HG03097 (cell line): ENCODE data around the gene PLAC8L1.
A peak's percentile ranks its signal among the peaks of the same experiment; 100 is the strongest.

Source experiments
- ATAC-seq: cut with Tn5 transposase; IDR thresholded peaks from one replicate; pipeline ENCODE4 v1.9.1; 2021; ENCODE audit not compliant: unreplicated experiment, low FRiP score

Gene PLAC8L1

DNA sequence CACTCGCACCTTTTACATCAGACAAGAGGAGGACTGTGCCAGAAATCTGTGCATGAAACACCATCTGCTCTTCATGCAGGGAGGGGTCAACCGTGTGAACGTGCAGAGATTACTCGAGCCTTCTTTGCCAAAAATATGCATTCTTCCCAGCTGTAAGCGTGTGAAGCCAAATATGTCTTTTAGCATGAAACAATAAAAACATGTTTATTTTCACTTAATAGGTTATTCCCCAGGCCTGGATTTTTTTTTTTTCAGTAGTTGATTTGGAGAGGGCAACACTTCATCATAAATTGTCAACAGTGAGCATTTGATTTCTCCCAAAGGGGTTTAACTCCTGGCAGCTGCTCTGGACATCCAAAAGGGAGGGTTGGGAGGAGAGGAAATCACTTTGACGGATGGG lies 23.8 kb downstream of the PLAC8L1 start:
- ATAC-seq = no peak

DNA sequence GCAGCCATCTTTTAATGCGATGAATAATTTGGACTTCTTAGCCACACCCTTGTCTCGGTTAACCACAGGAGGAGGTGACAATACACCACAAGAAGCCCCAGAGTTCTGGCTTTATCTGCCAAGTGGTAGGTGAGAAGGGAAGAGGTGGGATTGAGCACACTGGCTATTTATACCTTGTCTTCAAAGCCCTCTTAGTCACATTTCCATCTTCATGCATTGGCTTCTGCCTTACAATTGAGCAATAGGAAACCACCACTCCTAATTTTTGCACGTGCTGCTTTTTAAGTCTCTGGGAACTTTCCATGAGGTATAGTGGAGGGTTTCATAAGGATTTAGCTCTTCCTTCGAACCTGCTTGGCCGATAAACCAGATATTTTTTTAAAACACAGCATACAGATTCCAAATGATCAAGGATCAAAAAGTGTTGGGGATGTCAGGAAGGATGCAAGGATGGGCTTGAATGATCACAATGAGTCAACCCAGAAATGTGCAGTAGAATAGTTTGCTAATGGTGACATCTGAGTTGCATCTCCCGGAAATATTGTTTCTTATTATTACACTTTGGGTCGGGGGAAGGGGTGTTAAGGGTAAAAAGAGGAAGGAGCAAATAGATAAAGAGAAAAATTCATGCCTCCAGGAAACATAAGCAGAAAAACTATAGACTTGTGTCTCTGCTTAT lies 25.5 kb downstream of the PLAC8L1 start:
- no peak for ATAC-seq

DNA sequence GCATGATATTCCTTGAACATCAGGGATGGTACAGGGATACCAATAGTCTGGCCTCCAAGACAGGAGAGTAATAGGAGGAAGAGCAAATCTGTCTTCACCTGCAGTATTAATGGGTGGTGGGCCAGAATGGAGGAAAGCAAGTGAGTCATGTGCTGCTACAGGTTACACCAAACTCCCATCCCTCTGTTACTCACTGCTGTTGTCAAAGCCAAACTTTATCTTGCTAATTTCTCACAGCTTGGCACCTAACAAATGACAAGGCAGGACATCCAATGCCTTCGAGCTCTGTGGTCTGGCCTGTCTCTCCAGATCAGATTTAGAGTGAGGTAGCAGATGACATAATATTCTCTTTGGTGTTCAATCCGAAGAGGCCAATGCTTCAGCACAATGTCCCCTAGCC lies 26.8 kb downstream of the PLAC8L1 start:
- no peak for ATAC-seq

DNA sequence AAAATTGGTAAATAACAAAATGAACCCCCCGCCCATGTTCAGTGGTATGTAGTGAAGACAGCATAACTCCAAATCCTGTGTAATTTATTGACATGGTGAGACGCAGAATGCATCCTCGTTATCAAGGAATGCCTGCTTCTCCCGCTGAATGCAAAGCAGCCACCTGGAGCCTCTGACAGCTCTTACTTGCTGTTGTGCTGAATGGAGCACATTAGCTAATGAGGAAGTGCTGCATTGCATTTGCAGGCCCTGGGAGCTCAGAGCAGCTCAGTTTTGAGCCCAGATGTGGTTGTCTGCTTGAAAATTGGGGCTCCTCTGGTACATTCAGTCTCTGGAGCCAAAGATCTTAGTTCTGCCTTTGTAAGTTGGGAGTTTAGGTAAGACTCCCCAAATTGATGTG lies 28.9 kb downstream of the PLAC8L1 start:
- ATAC-seq = no peak

DNA sequence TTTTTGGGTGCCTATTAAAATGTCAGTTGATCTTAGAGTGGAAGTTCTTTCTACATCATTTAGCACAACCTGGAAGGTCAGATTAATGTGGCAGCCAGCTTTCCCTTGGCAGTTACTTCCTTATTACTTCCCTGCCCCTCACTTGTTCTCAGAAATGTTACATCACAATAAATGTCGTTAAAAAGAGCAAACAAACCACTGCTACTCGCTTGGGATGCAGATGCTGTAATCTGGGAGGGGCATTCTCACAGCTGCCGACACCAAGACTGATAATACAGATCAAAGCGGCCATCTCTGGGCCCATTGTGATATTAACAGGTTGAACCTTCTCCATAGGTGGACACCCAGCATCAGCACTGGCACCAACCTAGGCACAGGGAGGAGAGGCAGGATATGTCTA lies 29.3 kb downstream of the PLAC8L1 start:
- no peak for ATAC-seq

DNA sequence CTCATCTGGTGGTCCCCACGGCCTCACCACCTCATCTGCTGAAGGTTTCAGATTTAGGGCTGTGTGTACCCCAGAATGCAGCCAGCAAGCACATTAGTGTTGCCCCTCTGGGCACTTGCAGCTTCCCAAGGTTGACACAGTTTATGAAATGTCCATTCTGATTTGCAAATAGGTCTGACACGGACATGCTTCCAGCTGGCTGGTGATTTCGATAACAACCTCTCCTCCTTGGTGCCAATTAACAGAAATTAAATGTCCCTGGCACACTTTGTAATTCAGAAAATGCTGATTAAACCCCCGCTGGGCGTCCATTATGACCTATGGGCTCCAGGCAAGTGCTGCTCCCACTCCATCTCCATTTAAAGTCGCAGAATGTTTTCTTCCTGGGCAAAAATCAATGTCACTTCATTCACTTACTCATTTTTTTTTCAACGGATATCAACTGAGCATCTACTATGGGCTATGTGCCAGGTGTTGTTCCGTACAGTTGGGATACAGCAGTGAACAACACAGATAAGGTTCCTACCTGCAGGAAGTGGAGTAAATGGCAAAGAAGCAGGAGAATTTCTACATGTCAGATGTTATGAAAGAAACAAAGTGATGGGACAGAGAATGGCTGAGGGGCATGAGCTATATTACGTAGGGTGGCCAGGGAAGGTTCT lies 32.0 kb downstream of the PLAC8L1 start:
- ATAC-seq = no peak

DNA sequence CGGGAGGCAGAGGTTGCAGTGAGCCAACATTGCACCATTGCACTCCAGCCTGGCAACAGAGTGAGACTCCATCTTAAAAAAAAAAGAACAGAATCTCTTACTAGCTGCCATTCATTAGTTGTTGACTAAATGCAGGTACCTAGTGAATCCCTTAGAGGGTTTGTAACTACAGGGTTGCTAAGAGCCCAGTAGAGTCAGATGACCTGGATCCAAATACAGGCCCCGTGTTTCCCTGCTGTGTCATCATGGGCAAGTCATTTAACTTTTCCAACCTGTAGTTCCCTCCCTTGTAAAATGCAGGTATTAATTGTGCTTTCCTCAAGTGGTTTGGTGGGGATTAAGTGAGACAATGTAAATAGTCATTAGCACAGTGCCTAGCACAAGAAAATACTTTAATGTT lies 32.8 kb downstream of the PLAC8L1 start:
- ATAC-seq = no peak

DNA sequence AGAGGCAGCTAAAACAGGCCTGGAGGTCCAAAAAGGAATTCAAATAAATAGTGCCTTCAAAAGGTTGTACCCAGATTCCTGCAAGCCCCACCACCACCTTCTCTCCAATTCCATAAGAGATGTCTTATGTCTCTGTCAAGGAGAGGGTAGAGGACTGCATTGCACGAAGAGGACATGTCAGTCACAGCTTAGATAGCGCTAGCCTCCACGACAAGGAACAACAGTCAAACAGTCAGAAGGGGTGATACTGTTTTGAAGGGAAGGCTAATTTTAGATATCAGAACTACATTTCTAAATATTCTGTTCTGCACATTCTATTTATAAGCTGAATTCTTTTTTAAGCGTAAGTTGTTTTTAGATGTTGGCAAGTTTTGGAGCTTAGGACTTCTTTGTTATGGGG lies 34.2 kb downstream of the PLAC8L1 start:
- ATAC-seq = no peak

DNA sequence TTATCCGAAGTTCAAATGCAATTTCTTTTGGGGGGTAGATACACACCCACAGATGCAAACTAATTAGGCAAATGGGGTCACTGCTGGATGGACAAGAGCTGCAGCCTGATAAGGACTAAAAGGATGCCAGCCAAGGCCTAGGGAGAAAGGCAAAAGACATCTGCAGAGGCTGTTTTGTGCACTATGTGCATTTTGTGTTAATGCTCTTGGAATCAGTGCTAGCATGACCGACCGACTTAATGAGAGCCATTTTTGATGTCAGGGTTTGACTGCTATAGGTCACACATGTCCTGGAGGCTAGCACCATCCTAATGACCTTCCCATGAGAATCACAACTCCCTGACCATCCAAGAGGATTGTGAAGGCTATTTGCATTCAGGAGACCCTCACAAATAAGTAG lies 34.6 kb downstream of the PLAC8L1 start:
- ATAC-seq = no peak

DNA sequence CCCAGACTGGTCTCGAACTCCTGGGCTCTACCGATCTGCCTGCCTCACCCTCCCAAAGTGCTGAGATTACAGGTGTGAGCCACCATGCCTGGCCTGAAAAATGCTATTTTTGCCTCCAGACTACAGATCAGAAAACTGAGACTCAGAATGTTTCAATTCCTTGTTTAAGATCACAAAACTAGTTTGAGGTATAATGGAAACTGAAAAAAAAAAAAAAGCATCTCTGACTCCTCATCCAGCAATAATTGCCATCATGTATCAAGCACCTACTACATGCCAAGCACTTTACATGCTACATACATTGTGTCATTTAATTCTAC lies 35.6 kb downstream of the PLAC8L1 start:
- ATAC-seq = no peak

DNA sequence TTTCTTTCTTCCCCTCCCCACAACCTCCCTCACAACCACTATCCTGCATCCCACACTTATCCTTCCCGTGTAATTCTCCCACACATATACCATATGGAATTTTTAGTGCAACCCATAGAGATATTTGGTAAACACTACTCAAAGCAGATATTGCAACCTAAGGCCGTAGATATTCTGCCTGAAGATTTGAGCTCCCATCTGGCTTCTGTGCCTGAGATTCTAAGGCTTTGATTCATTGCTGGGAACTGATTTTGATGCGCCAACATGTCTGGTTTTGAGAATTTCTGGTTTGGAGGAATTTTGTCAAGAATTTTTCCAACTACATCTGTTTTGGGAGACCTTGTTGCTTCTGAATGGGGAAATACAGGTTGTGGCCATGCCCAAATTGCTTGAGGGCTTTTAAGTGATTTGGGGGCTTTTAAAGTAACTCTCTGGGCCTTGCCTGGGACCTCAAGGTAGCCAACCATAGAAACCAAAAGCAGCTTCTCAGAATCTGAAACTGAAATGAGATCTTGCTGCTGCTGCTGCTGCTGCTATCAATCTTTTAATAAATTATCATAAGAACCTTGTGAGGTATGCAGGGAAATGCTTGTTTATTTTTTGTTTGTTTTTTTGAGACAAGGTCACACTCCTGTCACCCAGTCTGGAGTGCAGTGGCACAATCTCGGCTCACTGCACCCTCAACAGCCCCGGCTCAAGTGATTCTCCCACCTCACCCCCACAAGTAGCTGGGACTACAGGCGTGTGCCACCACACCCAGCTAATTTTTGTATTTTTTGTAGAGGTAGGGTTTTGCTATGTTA lies 36.2 kb downstream of the PLAC8L1 start:
- peak; percentile 73 for ATAC-seq

DNA sequence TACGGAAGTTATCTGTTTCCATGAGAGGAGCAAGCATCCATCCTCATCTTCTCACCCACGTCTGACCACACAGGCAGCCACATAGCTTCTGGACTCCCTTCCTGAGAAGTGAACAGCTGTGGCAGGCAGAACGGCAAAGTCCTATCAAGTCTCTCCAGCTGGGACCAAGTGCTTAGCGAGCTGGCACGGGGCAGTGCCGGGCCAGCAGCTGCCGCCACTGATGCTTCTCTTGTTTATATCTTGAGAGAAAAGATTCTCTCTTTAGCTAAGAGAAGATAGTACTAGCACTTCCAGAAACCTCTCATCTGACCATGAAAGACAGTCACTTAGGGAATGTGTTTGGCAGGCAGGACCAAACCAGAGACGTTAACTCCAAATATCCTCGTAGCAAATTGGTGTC lies 37.2 kb downstream of the PLAC8L1 start:
- ATAC-seq = no peak

DNA sequence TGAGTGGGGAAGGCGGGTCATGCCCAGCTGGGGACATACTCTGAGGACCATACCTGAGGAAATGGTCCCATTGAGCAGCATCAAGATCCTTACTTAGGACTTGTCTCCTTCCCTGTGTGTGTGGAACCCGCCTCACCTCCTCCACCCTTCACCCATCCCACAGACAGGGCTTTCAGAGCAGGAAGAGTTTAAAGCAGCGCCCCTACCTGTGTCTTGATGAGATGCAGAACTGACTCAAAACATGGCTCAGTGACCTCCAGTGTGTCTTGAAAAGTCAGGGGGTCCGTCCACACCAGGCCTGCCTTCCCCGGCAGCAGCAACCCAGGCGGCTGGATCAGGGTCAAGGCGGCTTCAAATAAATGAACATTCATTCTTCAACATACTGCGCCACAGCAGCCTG lies 38.4 kb downstream of the PLAC8L1 start:
- no peak for ATAC-seq

DNA sequence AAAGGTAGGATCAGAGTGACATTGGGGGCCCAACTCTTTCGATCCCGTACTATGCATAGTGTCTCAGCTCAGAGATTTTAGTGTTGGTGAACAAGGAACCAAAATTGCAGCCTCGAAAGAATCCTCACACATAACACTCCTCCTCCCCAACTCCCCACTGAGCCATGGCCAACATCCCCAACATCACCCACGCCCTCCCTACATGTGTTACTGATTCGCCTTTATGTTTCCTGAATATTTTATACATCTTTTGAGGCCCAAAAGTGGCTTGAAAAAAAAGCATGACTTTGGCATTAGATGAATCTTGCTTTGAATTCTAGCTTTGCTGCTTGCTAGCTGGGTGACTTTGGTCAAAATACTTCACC lies 45.2 kb downstream of the PLAC8L1 start:
- no peak for ATAC-seq

DNA sequence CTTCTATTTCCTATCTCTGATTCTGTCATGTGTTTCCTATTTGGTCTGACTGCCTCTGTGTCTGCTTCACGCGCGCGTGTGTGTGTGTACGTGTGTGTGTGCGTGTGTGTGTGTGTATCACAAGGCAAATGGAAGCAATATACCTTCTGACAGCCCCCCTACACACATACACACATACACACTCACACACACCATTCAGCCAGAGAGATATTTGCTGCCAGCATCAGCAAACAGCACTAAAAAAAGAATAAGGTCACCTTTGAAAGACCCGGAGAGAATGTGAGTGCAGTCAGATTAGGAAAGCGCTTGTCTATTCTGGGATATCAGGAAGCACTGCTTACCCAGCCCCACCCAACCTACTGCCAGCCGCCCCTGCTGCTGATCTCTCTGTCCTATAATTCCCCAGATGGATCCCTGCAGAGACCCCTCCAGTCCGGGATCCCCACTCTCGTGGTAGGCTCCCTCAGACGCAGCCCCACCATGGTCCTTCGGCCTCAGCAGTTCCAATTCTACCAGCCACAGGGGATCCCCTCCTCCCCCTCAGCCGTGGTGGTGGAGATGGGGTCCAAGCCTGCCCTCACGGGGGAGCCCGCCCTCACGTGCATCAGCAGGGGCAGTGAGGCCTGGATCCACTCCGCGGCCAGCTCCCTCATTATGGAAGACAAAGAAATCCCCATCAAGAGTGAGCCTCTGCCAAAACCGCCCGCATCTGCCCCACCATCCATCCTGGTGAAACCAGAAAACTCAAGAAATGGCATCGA lies 45.7 kb downstream of the PLAC8L1 start:
- no peak for ATAC-seq

DNA sequence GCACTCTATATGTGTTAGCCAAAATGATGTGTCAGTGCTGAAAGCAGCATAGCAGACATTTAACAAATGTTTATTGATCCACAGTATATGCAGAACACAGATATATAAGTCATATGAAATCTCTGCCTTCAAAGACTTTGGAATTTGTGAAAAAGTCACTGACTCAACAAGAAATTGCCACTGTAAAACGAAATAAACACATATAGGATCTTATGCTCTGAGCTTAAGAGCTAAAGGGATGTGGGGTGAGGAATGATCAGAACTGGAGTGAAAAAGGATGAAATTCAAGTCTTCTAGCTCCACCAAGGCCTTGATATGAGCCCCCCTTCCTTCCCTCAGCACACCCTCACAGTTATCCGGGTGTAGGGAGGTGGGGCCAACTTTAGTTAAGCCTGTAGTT lies 49.9 kb downstream of the PLAC8L1 start:
- no peak for ATAC-seq

DNA sequence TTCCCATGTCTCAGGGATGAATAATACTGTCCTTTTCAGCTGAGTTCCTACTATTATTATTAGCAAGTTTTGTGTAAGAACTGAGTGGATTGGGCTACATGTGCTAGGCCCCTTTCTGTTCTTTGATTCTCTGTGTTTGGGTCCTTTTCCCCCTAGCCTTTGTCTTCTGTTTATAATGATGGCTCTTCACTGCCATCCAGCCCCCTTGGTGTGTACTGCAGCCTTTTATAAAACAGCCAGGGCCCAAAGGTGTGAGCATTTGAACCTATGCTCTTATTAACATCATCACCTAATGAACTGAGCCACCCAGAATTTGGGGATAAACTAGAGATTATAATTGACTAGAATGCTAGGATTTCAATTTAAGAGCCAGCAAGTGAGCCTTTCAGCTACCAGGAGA lies 52.6 kb downstream of the PLAC8L1 start:
- no peak for ATAC-seq

DNA sequence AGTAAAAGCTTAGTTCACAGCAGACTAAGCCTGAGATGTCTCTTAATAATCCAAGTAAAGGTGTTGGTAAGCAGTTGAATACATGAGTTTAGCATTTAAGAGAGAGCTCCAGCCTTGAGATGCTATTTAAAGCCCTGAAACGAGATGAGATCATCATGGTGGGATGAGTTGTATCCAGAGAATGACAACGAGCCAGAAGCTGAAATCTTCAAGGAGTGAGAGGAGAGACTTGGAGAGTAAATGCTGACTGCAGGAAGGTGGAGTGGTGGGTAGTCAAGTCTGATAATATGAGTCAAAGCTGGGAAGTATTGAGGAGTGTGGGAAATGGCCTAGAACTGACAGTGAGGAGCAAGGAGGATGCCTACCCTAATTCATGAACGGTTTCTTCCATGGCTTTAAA lies 53.7 kb downstream of the PLAC8L1 start:
- no peak for ATAC-seq

DNA sequence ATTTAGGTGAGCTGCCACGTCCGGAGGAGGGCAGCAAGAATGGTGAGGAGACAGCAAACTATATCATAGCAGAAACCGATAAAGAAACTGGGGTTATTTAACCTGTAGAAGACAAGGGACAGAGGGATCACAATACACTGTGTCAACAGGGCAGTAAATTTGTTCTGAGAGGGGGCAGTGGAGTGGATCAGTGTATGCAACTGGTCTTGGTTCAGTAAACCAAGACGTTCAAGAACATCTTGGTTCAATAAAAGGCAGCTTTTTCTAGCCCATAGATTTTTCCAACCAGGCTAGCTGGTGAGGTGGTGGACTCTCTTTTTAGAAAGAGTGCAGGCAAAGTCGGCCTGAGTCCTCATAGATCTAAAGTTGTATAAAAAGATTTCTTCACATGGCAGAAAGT lies 55.3 kb downstream of the PLAC8L1 start:
- no peak for ATAC-seq

DNA sequence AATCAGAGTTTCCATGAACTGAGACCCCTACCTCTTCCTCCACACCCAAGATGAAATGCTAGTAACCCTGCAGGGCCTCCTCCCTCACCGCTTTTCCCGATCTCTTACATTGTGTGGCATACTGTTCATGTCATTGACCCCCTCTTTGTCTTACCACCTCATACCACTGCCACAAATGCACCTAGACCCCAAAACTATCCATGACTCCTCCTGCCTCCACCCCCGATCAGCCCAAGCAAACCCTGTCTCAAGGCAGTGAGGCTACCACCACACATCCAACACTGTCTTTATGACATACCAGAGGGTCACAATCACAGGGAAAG lies 55.7 kb downstream of the PLAC8L1 start:
- no peak for ATAC-seq

DNA sequence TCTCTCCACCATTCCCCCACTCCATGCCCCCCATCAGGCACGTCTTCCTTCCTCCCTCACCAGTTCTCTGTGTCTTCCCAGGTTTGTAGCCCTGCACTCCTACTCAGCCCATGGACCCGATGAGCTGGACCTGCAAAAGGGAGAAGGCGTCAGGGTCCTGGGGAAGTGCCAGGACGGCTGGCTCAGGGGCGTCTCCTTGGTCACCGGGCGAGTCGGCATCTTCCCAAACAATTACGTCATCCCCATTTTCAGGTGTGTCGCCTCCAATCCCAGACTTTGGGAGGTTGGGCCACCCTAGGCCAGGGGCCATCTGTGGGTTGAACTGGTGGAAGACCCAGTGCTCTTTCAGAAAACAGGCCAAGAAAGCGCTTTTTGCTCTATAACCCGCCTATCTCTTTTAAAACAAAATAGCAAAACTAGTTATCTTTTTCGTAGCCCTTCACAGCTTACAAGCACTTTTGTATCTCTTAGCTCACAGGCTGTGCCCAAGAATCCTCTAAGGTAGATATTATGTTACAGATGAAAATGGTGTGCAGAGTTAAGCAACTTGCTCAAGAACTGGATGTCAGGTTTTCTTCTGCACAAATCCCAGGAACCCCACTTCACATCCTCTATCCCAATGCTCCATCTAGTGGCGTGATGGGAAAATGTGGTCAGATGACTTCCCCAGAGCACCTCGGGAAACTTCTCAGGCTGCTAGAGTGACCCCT lies 56.2 kb downstream of the PLAC8L1 start:
- no peak for ATAC-seq
